Measurements from ENCODE around the gene NR2F1.

Gene NR2F1

DNA sequence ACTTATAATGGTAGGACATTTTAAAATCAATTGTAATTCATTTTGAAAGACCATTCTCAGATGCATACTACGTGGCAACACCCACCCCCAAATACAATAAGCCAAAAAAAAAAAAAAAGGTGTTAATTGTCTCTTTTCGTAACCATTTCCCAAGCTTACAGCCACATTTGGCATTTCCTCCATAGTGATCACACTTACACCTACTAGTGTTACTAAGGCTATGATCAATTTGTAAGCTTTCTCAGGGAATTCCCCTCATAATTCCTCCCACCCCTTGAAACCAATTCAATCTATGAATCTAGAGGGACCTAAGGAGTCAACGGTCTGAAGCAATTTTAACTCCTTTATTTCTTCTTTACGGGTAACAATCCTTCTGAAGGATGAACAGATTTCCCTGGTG lies 40.1 kb downstream of the NR2F1 start:
- Histone ChIP-seq H3K4me3 (ENCODE audit: low read length) (no peak overlapping the region), H3K4me1 (ENCODE audit: control insufficient read depth, insufficient read depth, low read length) (0 out of 2 replicates have a peak, but pooled peaks cover 3% of the 10 kb centered on the region), H3K27me3 (ENCODE audit: control insufficient read depth, insufficient read depth, low read length) (peaks cover 17% of the 10 kb centered on the region), H3K36me3 (ENCODE audit: control insufficient read depth, insufficient read depth, low read length) (no peaks in the 10 kb centered on the region), H3K9me3 (ENCODE audit: control insufficient read depth, insufficient read depth, low read length) (no peaks in the 10 kb centered on the region), H3K27ac (ENCODE audit: low read length) (no peak overlapping the region)
- no CpG with 5 or more reads among the region's 4 CpGs for WGBS (ENCODE audit: insufficient coverage, insufficient read length)
- DNase-seq (ENCODE audit: low read depth, low spot score) = no peak

- H3K27me3 ChIP-seq (ENCODE audit: control insufficient read depth, insufficient read depth, low read length) = peaks cover 6% of the 10 kb centered on the region; the same call in 1 of the 2 replicates
- H3K27ac ChIP-seq (ENCODE audit: low read length) = no peak overlapping the region
- H3K9me3 ChIP-seq (ENCODE audit: control insufficient read depth, insufficient read depth, low read length) = no peaks in the 10 kb centered on the region
- H3K4me3 ChIP-seq (ENCODE audit: low read length) = no peak overlapping the region
- no peaks in the 10 kb centered on the region for H3K36me3 ChIP-seq (ENCODE audit: control insufficient read depth, insufficient read depth, low read length)
- no peaks in the 10 kb centered on the region for H3K4me1 ChIP-seq (ENCODE audit: control insufficient read depth, insufficient read depth, low read length)
- no peak for DNase-seq (ENCODE audit: low read depth, low spot score)
These were observed 43.8 kb downstream of the NR2F1 start for GRCh38 chr5:93626801-93627200.

- no peaks in the 10 kb centered on the region for H3K9me3 ChIP-seq (ENCODE audit: control insufficient read depth, insufficient read depth, low read length)
- WGBS (ENCODE audit: insufficient coverage, insufficient read length) = no CpG with 5 or more reads among the region's 4 CpGs
- no peaks in the 10 kb centered on the region for H3K36me3 ChIP-seq (ENCODE audit: control insufficient read depth, insufficient read depth, low read length)
- no peak overlapping the region for H3K27ac ChIP-seq (ENCODE audit: low read length)
- no peak overlapping the region for H3K4me3 ChIP-seq (ENCODE audit: low read length)
- H3K4me1 ChIP-seq (ENCODE audit: control insufficient read depth, insufficient read depth, low read length) = no peaks in the 10 kb centered on the region
- H3K27me3 ChIP-seq (ENCODE audit: control insufficient read depth, insufficient read depth, low read length) = no peaks in the 10 kb centered on the region
- DNase-seq (ENCODE audit: low read depth, low spot score) = no peak
These were observed 49.3 kb downstream of the NR2F1 start for GRCh38 chr5:93632327-93632726.

GRCh38 chr5:93635991-93636390 lies 53.0 kb downstream of the NR2F1 start:
- Histone ChIP-seq H3K9me3 (ENCODE audit: control insufficient read depth, insufficient read depth, low read length) (no peaks in the 10 kb centered on the region), H3K4me1 (ENCODE audit: control insufficient read depth, insufficient read depth, low read length) (no peaks in the 10 kb centered on the region), H3K27ac (ENCODE audit: low read length) (no peak overlapping the region), H3K4me3 (ENCODE audit: low read length) (no peak overlapping the region), H3K27me3 (ENCODE audit: control insufficient read depth, insufficient read depth, low read length) (no peaks in the 10 kb centered on the region), H3K36me3 (ENCODE audit: control insufficient read depth, insufficient read depth, low read length) (no peaks in the 10 kb centered on the region)
- DNase-seq (ENCODE audit: low read depth, low spot score) = no peak

DNA sequence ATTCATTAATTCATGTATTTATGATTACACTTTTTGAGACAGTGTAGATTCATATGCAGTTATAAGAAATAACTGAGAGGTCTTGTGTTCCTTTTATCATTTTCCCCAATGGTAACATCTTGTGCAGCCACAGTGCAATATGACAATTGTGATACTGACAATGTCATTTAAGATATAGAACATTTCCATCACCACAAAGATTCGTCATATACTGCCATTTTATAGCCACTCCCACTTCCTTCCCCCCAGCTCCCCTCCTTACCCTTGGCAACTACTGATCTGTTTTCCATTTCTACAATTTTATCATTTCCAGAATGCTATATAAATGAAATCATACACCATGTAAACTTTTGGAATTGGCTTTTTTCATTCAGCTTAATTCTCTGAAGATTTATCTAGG lies 53.8 kb downstream of the NR2F1 start:
- Histone ChIP-seq H3K4me3 (ENCODE audit: low read length) (no peak overlapping the region), H3K27ac (ENCODE audit: low read length) (no peak overlapping the region), H3K36me3 (ENCODE audit: control insufficient read depth, insufficient read depth, low read length) (no peaks in the 10 kb centered on the region), H3K27me3 (ENCODE audit: control insufficient read depth, insufficient read depth, low read length) (no peaks in the 10 kb centered on the region), H3K4me1 (ENCODE audit: control insufficient read depth, insufficient read depth, low read length) (no peaks in the 10 kb centered on the region), H3K9me3 (ENCODE audit: control insufficient read depth, insufficient read depth, low read length) (no peaks in the 10 kb centered on the region)
- DNase-seq (ENCODE audit: low read depth, low spot score) = no peak
- no CpG with 5 or more reads among the region's 1 CpG for WGBS (ENCODE audit: insufficient coverage, insufficient read length)

DNA sequence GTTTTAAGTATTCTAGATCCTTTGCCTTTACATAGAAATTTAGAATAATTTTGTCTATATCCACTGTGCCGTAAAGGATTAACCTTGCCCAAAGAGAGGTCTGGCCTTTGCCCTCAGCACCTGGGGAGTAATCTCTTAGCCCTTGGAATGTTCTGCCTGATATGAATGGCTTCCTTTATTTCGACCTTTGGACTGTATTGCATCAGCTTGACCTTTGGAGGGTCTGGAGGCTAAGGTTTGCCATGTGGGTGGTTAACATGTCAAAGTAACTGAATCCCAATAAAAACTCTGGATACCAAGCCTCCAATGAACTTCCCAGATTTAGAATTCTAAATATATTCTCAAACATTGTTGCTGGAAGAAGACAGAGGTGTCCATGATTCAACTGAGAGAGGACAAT lies 54.7 kb downstream of the NR2F1 start:
- Histone ChIP-seq H3K27me3 (ENCODE audit: control insufficient read depth, insufficient read depth, low read length) (no peaks in the 10 kb centered on the region), H3K9me3 (ENCODE audit: control insufficient read depth, insufficient read depth, low read length) (no peaks in the 10 kb centered on the region), H3K27ac (ENCODE audit: low read length) (no peak overlapping the region), H3K4me1 (ENCODE audit: control insufficient read depth, insufficient read depth, low read length) (no peaks in the 10 kb centered on the region), H3K4me3 (ENCODE audit: low read length) (no peak overlapping the region), H3K36me3 (ENCODE audit: control insufficient read depth, insufficient read depth, low read length) (no peaks in the 10 kb centered on the region)
- no peak for DNase-seq (ENCODE audit: low read depth, low spot score)
- WGBS (ENCODE audit: insufficient coverage, insufficient read length) = no CpG with 5 or more reads among the region's 2 CpGs

DNA sequence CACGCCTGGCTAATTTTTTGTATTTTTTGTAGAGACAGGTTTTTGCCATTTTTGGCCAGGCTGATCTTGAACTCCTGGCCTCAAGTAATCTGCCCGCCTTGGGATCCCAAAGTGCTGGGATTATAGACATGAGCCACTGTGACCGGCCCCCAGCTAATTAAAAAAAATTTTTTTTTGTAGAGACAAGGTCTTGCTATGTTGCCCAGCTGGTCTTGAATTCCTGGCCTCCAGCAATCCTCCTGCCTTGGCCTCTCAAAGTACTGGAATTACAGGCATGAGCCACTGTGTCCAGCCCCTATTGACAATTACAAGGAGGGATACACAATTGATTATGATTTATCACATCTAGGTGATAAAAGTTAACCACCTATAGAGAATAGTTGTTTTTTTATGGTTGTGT lies 59.5 kb downstream of the NR2F1 start:
- no peaks in the 10 kb centered on the region for H3K36me3 ChIP-seq (ENCODE audit: control insufficient read depth, insufficient read depth, low read length)
- WGBS (ENCODE audit: insufficient coverage, insufficient read length) = no CpG with 5 or more reads among the region's 3 CpGs
- no peak for DNase-seq (ENCODE audit: low read depth, low spot score)
- H3K4me1 ChIP-seq (ENCODE audit: control insufficient read depth, insufficient read depth, low read length) = no peaks in the 10 kb centered on the region
- no peaks in the 10 kb centered on the region for H3K27me3 ChIP-seq (ENCODE audit: control insufficient read depth, insufficient read depth, low read length)
- no peak overlapping the region for H3K4me3 ChIP-seq (ENCODE audit: low read length)
- H3K9me3 ChIP-seq (ENCODE audit: control insufficient read depth, insufficient read depth, low read length) = no peaks in the 10 kb centered on the region
- no peak overlapping the region for H3K27ac ChIP-seq (ENCODE audit: low read length)

All from iPS DF 6.9 (cell line).